ENCODE results near the gene ADM2.

GRCh38 chr22:50468626-50469025, 12.7 kb upstream of the ADM2 start:
- TF ChIP-seq CTCF (IDR thresholded peaks at IDR 0.05; ENCODE audit: low read depth, low read length), result no peak
- no peak for TF ChIP-seq EZH2phosphoT487 (IDR thresholded peaks at IDR 0.05; ENCODE audit: low read depth)

Data from OCI-LY3 (cell line).